Gastroesophageal sphincter (tissue), 3 donors: ENCODE measurements around the gene CPED1.

ENCODE experiments used
- POLR2A ChIP-seq, 2 donors: fragments of 450-650 bp; IDR thresholded peaks; one replicate each; pipeline ENCODE4 v1.6.1; 2017; ENCODE audit warnings: antibody characterized with exemption in 2 of 2, mild to moderate bottlenecking in 2 of 2, moderate library complexity in 1 of 2
- TF ChIP-seq, protein P1 (sequence below), 4 experiments: fragments of 200-600 bp in 2 of 4; fragments of 450-650 bp in 2 of 4; sonication (generic) in 1 of 4; IDR thresholded peaks; one replicate each; pipeline ENCODE4 v1.5.1; 2017 to 2019; ENCODE audit warnings: antibody characterized with exemption in 4 of 4, mild to moderate bottlenecking in 2 of 4, moderate library complexity in 2 of 4

DNA sequence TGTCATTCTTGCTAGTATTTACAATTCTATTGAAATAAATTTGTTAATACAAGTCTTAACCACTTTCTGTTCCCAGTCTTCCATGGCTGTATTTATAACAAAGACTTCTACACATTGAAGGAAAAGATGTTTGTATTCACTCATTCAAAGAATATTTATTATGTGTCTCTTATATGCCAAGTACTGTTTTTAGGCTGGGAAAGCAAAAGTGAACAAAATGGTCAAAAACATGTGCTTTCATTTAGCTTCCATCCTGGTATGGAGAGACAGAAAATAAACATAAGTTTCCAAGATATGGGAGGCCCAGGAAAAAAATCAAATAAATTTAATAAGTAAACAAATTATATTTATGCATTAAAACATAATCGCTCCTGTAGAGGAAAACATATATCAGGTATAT lies 22.9 kb downstream of the CPED1 start:
- TF ChIP-seq, protein P1, sequence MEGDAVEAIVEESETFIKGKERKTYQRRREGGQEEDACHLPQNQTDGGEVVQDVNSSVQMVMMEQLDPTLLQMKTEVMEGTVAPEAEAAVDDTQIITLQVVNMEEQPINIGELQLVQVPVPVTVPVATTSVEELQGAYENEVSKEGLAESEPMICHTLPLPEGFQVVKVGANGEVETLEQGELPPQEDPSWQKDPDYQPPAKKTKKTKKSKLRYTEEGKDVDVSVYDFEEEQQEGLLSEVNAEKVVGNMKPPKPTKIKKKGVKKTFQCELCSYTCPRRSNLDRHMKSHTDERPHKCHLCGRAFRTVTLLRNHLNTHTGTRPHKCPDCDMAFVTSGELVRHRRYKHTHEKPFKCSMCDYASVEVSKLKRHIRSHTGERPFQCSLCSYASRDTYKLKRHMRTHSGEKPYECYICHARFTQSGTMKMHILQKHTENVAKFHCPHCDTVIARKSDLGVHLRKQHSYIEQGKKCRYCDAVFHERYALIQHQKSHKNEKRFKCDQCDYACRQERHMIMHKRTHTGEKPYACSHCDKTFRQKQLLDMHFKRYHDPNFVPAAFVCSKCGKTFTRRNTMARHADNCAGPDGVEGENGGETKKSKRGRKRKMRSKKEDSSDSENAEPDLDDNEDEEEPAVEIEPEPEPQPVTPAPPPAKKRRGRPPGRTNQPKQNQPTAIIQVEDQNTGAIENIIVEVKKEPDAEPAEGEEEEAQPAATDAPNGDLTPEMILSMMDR (IDR thresholded peaks at IDR 0.05): no peak
- TF ChIP-seq POLR2A (IDR thresholded peaks at IDR 0.05): no peak
